Left ventricle myocardium inferior (tissue), 1 donor: ENCODE measurements around the gene ELOVL6. TPM values are rescaled to one million over a fixed set of nuclear protein-coding genes. Genes with fewer than 3 reads are reported as not detected.

Source experiments
- DNase-seq: peaks from one replicate; pipeline ENCODE4 v3.0.0-alpha.2; 2020
- H3K27ac ChIP-seq: fragments of 200-600 bp; replicated peaks from 2 replicates; pipeline ENCODE4 v1.8.0; 2021
- H3K27me3 ChIP-seq: fragments of 200-600 bp; 2 replicates; pipeline ENCODE4 v1.8.0; 2021; ENCODE audit warnings: low read depth
- H3K36me3 ChIP-seq: fragments of 200-600 bp; 2 replicates; pipeline ENCODE4 v1.8.0; 2021
- H3K4me1 ChIP-seq: fragments of 200-600 bp; 2 replicates; pipeline ENCODE4 v1.8.0; 2021
- H3K4me3 ChIP-seq: fragments of 200-600 bp; 2 replicates; pipeline ENCODE4 v1.8.0; 2021; ENCODE audit warnings: mild to moderate bottlenecking, moderate library complexity
- H3K9me3 ChIP-seq: fragments of 200-600 bp; replicated peaks from 2 replicates; pipeline ENCODE4 v1.8.0; 2021
- CTCF ChIP-seq: fragments of 200-600 bp; IDR thresholded peaks from 2 replicates; pipeline ENCODE4 v1.8.0; 2021; ENCODE audit warnings: antibody characterized with exemption, mild to moderate bottlenecking, borderline replicate concordance
- intact Hi-C: fragments of 100-400 bp; cut with micrococcal nuclease; formaldehyde crosslinking; loops from one replicate; pipeline ENCODE4 v1.11.0; 2022
- total RNA-seq: library from RNA; stranded (reverse); fragmentation: NEBNext Ultra II Directional; extraction: Animal tissue kit (Norgen Biotek cat#: 25700); gene quantifications from one replicate; pipeline ENCODE4 v1.2.1, GENCODE V29; 2021
- donor health status: DM: no; HTN: yes; CAD: no; lungs with severe emphysema.

Gene ELOVL6
- total RNA-seq, 1 donor from 2014 or later: 2.6 TPM

GRCh38 chr4:110124711-110125110 lies 73.7 kb downstream of the ELOVL6 start:
- no peak for TF ChIP-seq CTCF
- Histone ChIP-seq H3K36me3 (no peaks in the 10 kb centered on the region), H3K9me3 (no peaks in the 10 kb centered on the region), H3K27me3 (no peaks in the 10 kb centered on the region), H3K27ac (no peak overlapping the region), H3K4me1 (no peaks in the 10 kb centered on the region), H3K4me3 (no peak overlapping the region)
- intact Hi-C loops: no loop called here
- no peak for DNase-seq

- no peak for DNase-seq
- Histone ChIP-seq H3K27ac (no peak overlapping the region), H3K4me3 (no peak overlapping the region), H3K36me3 (no peaks in the 10 kb centered on the region), H3K9me3 (no peaks in the 10 kb centered on the region), H3K27me3 (no peaks in the 10 kb centered on the region), H3K4me1 (no peaks in the 10 kb centered on the region)
- intact Hi-C loops: no loop called here
- TF ChIP-seq CTCF: no peak
These were observed 76.2 kb downstream of the ELOVL6 start for GRCh38 chr4:110122201-110122600.

GRCh38 chr4:110120506-110120905 lies 77.9 kb downstream of the ELOVL6 start:
- no peaks in the 10 kb centered on the region for H3K4me1 ChIP-seq
- H3K27ac ChIP-seq: no peak overlapping the region
- no peak for TF ChIP-seq CTCF
- intact Hi-C loops: no loop called here
- no peak overlapping the region for H3K4me3 ChIP-seq
- no peaks in the 10 kb centered on the region for H3K27me3 ChIP-seq
- DNase-seq: no peak
- no peaks in the 10 kb centered on the region for H3K9me3 ChIP-seq
- H3K36me3 ChIP-seq: no peaks in the 10 kb centered on the region

- TF ChIP-seq CTCF: no peak
- Histone ChIP-seq H3K4me1 (no peaks in the 10 kb centered on the region), H3K9me3 (no peaks in the 10 kb centered on the region), H3K27ac (no peak overlapping the region), H3K36me3 (no peaks in the 10 kb centered on the region), H3K27me3 (no peaks in the 10 kb centered on the region), H3K4me3 (no peak overlapping the region)
- DNase-seq: no peak
- intact Hi-C loops: no loop called here
These were observed 78.5 kb downstream of the ELOVL6 start for GRCh38 chr4:110119880-110120279.

GRCh38 chr4:110119337-110119736 lies 79.1 kb downstream of the ELOVL6 start:
- intact Hi-C loops: no loop called here
- H3K4me3 ChIP-seq: no peak overlapping the region
- TF ChIP-seq CTCF: no peak
- H3K27ac ChIP-seq: no peak overlapping the region
- H3K4me1 ChIP-seq: no peaks in the 10 kb centered on the region
- no peak for DNase-seq
- no peaks in the 10 kb centered on the region for H3K27me3 ChIP-seq
- no peaks in the 10 kb centered on the region for H3K36me3 ChIP-seq
- H3K9me3 ChIP-seq: no peaks in the 10 kb centered on the region

- TF ChIP-seq CTCF: no peak
- Histone ChIP-seq H3K4me1 (peaks cover 2% of the 10 kb centered on the region), H3K4me3 (no peak overlapping the region), H3K9me3 (no peaks in the 10 kb centered on the region), H3K36me3 (no peaks in the 10 kb centered on the region), H3K27ac (no peak overlapping the region), H3K27me3 (no peaks in the 10 kb centered on the region)
- DNase-seq: no peak
- intact Hi-C loops: no loop called here
These were observed 86.4 kb downstream of the ELOVL6 start for GRCh38 chr4:110112056-110112455.
